NOMO-1 (cell line): ENCODE measurements around the gene VTA1.

Source experiments
- DNase-seq, 2 experiments: peaks; one replicate each; lab custom pipeline; 2025; ENCODE audit not compliant: unreplicated experiment in 2 of 2; lab: John Stamatoyannopoulos, UW

The VTA1 gene

GRCh38 chr6:142260748-142261147, 113.7 kb downstream of the VTA1 start:
- no peak for DNase-seq

- DNase-seq = no peak
Observed at GRCh38 chr6:142262231-142262630, 115.2 kb downstream of the VTA1 start.

GRCh38 chr6:142265476-142265875, 118.4 kb downstream of the VTA1 start:
- no peak for DNase-seq

GRCh38 chr6:142266060-142266459, 119.0 kb downstream of the VTA1 start:
- no peak for DNase-seq

- no peak for DNase-seq
Observed at GRCh38 chr6:142271476-142271875, 124.4 kb downstream of the VTA1 start.
